Activated naive CD8-positive, alpha-beta T cell (primary cell): Measurements from ENCODE around the gene RNF149.
"Not testable (repeated sequence)": the region's sequence is repeated elsewhere in the genome, so short reads cannot be mapped to it uniquely, and the experiment has no call there.

Source experiments
- H3K27ac Mint-ChIP-seq: one replicate; pipeline ENCODE4 v1.8.0; 2021; ENCODE audit warnings: mixed read lengths
- H3K27me3 Mint-ChIP-seq: one replicate; pipeline ENCODE4 v1.8.0; 2021; ENCODE audit warnings: mixed read lengths
- H3K36me3 Mint-ChIP-seq: one replicate; pipeline ENCODE4 v1.8.0; 2021; ENCODE audit warnings: mixed read lengths
- H3K4me1 Mint-ChIP-seq: one replicate; pipeline ENCODE4 v1.8.0; 2021; ENCODE audit warnings: low read depth, mixed read lengths
- H3K4me3 Mint-ChIP-seq: one replicate; pipeline ENCODE4 v1.8.0; 2021; ENCODE audit warnings: mild to moderate bottlenecking, mixed read lengths
- H3K9me3 Mint-ChIP-seq: one replicate; pipeline ENCODE4 v1.8.0; 2021; ENCODE audit warnings: low read depth, mixed read lengths

The RNF149 gene, protein sequence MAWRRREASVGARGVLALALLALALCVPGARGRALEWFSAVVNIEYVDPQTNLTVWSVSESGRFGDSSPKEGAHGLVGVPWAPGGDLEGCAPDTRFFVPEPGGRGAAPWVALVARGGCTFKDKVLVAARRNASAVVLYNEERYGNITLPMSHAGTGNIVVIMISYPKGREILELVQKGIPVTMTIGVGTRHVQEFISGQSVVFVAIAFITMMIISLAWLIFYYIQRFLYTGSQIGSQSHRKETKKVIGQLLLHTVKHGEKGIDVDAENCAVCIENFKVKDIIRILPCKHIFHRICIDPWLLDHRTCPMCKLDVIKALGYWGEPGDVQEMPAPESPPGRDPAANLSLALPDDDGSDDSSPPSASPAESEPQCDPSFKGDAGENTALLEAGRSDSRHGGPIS

DNA sequence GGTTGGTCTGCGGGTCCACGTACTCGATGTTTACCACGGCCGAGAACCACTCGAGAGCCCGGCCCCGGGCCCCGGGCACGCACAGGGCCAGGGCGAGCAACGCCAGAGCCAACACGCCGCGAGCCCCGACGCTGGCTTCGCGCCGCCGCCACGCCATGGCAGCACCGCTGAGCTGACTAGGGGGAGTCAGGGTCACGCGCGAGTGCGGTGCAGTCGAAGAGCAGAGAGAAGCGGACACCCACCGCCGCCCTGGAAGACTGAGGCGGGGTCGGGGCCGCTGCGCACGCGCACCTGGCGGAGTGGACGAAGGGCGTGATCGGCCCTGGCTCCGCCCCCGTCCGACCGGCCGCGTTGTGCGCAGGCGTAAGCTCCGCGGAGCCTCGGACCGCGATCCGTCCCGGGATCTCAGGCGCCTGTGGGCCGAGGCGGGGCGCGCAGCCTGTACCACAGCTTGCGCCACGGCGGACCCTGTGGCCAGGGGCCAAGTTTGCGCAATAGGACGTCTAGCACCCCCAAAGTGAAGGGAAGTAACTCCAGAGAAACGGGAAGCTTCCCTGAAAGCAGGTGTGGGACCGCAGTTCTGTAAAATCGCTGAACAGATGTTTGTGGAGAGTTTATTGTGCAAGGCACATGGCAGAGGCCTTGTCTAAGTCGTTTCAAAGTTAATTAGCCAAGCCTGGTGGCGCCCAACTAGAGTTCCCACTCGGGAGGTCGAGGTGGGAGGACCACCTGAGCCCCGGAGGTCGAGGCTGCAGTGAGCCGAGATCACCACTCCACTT is at the start of gene RNF149:
TSS of gene RNF149 (minus strand) at position 270 of the 779 bp plus-strand sequence. CDS start at position 157, 113 bp downstream.
- Mint-ChIP-seq H3K4me1 (peaks cover 71% of the 10 kb centered on the region), H3K27me3 (no peaks in the 10 kb centered on the region), H3K36me3 (peaks cover 3% of the 10 kb centered on the region), H3K4me3 (peak within 1 kb of the TSS; percentile 92), H3K9me3 (no peaks in the 10 kb centered on the region), H3K27ac (peak within 1 kb of the TSS; percentile 96)

DNA sequence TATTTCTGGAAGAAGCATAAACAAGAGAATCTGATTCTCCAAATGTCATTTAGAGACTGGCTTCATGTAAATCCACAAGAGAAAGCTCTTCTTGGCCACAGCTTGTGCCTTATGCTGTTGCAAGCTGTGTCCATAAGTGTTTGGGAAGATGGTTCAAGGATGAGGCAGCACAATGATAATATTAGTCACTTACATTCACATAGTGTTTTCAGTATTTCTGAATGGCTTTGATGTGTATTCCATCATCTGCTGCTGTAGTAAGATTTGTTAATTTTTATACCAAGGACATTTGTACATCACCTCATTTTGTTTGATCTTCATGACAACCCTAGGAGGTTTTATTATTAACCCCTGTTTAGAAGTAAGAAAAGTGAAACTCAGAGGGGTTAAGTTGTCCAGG is 48.9 kb upstream of the RNF149 start:
- H3K27ac Mint-ChIP-seq = no peak overlapping the region
- no peak overlapping the region for H3K4me3 Mint-ChIP-seq
- no peaks in the 10 kb centered on the region for H3K9me3 Mint-ChIP-seq
- peaks cover 2% of the 10 kb centered on the region for H3K27me3 Mint-ChIP-seq
- no peaks in the 10 kb centered on the region for H3K36me3 Mint-ChIP-seq
- H3K4me1 Mint-ChIP-seq = peaks cover 18% of the 10 kb centered on the region

GRCh38 chr2:101356521-101356920 is 48.0 kb upstream of the RNF149 start:
- no peaks in the 10 kb centered on the region for H3K36me3 Mint-ChIP-seq
- no peak overlapping the region for H3K27ac Mint-ChIP-seq
- H3K27me3 Mint-ChIP-seq = peaks cover 2% of the 10 kb centered on the region
- H3K4me3 Mint-ChIP-seq = no peak overlapping the region
- H3K9me3 Mint-ChIP-seq = no peaks in the 10 kb centered on the region
- H3K4me1 Mint-ChIP-seq = peaks cover 10% of the 10 kb centered on the region

DNA sequence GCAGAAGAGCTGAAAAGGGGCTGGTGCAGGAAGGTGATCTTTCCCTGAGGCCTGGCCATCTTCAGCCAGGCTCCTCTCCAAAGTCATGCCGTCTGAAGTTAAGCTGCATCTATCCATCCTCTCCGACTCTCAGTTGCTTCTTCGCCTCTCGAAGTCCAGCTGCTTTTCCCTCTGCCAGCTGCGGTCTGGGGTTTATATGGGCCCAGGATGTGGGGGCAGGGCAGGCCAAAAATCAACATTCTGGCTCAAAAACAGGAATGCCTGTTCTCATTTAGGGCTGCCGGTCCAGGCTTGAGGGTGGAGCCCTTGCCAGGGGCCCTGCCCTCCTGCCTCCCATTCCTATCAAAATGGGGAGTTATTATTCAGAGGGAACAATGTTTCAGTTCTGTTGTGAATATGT is 47.6 kb upstream of the RNF149 start:
- peaks cover 2% of the 10 kb centered on the region for H3K27me3 Mint-ChIP-seq
- no peaks in the 10 kb centered on the region for H3K9me3 Mint-ChIP-seq
- H3K4me3 Mint-ChIP-seq = no peak overlapping the region
- no peaks in the 10 kb centered on the region for H3K36me3 Mint-ChIP-seq
- H3K27ac Mint-ChIP-seq = no peak overlapping the region
- H3K4me1 Mint-ChIP-seq = peaks cover 5% of the 10 kb centered on the region

DNA sequence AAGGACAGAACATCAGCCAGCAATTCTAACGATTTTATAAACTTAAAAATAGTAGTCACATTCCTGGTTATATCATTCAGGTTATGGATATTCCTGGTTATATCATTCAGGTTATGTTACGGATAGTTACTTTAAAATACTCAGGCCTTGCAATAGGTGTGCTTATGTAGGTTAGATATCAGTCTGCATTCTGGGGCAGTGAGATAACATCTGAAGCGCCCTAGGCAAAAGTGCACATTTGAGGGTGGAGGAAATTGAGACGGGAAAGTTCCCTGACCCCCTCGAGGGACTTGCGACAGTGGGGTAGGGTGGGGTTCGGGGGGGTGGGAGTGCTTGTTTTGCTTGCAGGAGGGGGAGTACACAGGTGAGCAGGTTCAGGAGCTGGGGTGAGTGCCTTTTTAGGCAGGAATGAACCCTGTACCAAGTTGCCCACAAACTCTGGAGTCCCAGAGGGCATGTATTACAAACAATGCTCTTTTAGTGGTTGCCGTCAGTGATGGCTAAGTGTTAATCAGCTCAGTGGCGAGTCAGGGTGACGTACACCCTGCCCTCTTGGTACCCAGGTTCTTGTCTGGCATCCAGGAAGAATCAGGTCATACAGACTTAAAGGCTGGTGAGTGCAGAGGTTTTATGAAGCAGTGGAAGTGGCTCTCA is 47.0 kb upstream of the RNF149 start:
- no peaks in the 10 kb centered on the region for H3K36me3 Mint-ChIP-seq
- H3K4me1 Mint-ChIP-seq = peaks cover 3% of the 10 kb centered on the region

DNA sequence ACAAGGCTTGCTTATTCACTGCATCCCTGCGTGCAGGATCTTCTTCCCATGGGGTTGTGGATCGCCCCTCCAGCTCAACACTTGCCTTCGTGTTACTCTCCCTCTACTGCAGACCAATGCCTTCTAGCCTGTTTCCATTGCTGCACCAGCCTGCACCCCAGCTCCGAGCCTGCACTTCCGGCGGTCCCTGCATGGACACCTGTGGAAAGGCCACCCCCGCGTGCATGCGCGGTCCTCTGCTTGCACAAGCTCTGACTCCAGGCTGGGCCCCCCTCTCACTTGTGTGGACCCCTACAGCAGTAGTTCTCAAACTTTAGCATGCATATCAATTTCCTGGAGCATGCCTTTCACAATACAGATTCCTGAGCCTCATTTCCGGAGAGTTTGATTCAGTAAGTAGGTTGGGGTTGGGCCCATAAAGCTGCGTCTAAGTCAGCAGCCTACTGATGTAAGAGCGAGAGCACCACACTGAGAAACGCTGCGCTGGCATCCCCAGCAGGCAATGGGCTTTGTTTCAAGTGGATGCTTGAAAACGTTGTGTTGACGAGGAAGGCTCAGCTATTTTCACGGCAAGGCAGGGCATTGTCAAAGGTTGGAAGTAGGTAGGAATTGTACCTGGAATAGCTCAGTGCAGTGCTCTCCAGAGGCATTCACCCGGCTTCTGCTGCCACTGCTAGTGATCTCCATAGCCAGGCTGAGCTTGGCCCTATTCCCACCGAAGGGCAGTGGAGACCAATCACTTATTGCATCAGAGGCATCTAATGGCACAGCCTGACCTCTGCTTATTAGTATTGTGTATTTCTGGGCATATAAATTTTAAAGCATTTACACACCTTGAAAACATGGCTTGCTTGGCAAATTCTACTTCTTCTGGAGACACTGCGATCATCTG is 46.2 kb upstream of the RNF149 start:
- H3K4me3 Mint-ChIP-seq = no peak overlapping the region
- H3K9me3 Mint-ChIP-seq = no peaks in the 10 kb centered on the region
- peaks cover 2% of the 10 kb centered on the region for H3K4me1 Mint-ChIP-seq
- H3K27ac Mint-ChIP-seq = no peak overlapping the region
- H3K36me3 Mint-ChIP-seq = no peaks in the 10 kb centered on the region
- peaks cover 2% of the 10 kb centered on the region for H3K27me3 Mint-ChIP-seq

More for the DNA sequence above, 47.0 kb upstream of the RNF149 start:
- H3K27ac Mint-ChIP-seq = no peak overlapping the region
- no peaks in the 10 kb centered on the region for H3K9me3 Mint-ChIP-seq
- H3K4me3 Mint-ChIP-seq = no peak overlapping the region
- peaks cover 2% of the 10 kb centered on the region for H3K27me3 Mint-ChIP-seq

DNA sequence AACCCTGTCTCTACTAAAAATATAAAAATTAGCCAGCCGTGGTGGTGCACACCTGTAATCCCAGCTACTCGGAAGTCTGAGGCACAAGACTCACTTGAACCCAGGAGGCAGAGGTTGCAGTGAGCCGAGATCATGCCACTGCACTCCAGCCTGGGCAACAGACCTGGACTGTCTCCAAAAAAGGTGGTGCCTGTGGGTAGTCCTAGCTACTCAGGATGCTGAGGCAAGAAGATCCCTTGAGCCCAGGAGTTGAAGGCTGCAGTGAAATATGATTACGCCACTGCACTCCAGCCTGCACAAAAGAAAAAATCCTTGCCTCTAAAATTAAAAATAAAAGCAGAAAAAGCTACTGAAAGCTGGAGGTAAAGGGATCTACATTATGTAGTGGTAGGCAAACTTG is 44.1 kb upstream of the RNF149 start:
- not testable (repeated sequence) for H3K27me3 Mint-ChIP-seq, H3K9me3 Mint-ChIP-seq, H3K4me3 Mint-ChIP-seq, H3K27ac Mint-ChIP-seq, H3K36me3 Mint-ChIP-seq, H3K4me1 Mint-ChIP-seq

DNA sequence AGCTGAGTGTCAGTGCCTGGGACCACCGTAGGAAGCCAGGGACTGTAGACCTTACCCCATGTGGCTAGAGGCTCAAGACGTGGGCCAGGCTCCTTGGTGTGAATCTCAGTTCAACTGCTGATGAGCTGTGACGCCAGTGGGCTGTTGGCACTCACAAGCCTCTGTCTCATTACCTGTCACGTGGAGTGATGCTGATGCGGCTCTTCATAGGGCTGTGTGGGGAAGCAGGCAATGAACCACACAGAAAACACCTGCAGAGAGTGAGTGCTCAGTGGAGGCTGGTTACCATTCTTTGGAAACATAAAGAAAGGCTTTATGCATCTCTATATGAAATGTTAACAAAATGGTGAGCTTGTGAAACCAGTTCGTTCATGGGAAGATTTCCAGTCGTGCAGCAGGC is 42.7 kb upstream of the RNF149 start:
- Mint-ChIP-seq H3K4me3 (no peak overlapping the region), H3K27me3 (peaks cover 2% of the 10 kb centered on the region), H3K4me1 (peaks cover 2% of the 10 kb centered on the region), H3K9me3 (no peaks in the 10 kb centered on the region), H3K36me3 (no peaks in the 10 kb centered on the region), H3K27ac (no peak overlapping the region)

- Mint-ChIP-seq H3K27me3 (no peaks in the 10 kb centered on the region), H3K9me3 (no peaks in the 10 kb centered on the region), H3K27ac (no peak overlapping the region), H3K4me3 (no peak overlapping the region), H3K4me1 (peaks cover 2% of the 10 kb centered on the region), H3K36me3 (no peaks in the 10 kb centered on the region)
These were observed 41.6 kb upstream of the RNF149 start for GRCh38 chr2:101349893-101350662.

- peaks cover 2% of the 10 kb centered on the region for H3K4me1 Mint-ChIP-seq
- H3K27ac Mint-ChIP-seq = no peak overlapping the region
- no peaks in the 10 kb centered on the region for H3K9me3 Mint-ChIP-seq
- no peak overlapping the region for H3K4me3 Mint-ChIP-seq
- no peaks in the 10 kb centered on the region for H3K36me3 Mint-ChIP-seq
- no peaks in the 10 kb centered on the region for H3K27me3 Mint-ChIP-seq
These were observed 40.4 kb upstream of the RNF149 start for GRCh38 chr2:101348883-101349282.

- Mint-ChIP-seq H3K27me3 (no peaks in the 10 kb centered on the region), H3K27ac (no peak overlapping the region), H3K4me1 (peaks cover 9% of the 10 kb centered on the region), H3K9me3 (no peaks in the 10 kb centered on the region), H3K4me3 (no peak overlapping the region), H3K36me3 (no peaks in the 10 kb centered on the region)
These were observed 38.4 kb upstream of the RNF149 start for GRCh38 chr2:101346909-101347308.

GRCh38 chr2:101344137-101344536 is 35.6 kb upstream of the RNF149 start:
- no peaks in the 10 kb centered on the region for H3K36me3 Mint-ChIP-seq
- H3K27ac Mint-ChIP-seq = no peak overlapping the region
- peaks cover 23% of the 10 kb centered on the region for H3K4me1 Mint-ChIP-seq
- no peaks in the 10 kb centered on the region for H3K9me3 Mint-ChIP-seq
- no peaks in the 10 kb centered on the region for H3K27me3 Mint-ChIP-seq
- peak overlapping the region; percentile 20 for H3K4me3 Mint-ChIP-seq

DNA sequence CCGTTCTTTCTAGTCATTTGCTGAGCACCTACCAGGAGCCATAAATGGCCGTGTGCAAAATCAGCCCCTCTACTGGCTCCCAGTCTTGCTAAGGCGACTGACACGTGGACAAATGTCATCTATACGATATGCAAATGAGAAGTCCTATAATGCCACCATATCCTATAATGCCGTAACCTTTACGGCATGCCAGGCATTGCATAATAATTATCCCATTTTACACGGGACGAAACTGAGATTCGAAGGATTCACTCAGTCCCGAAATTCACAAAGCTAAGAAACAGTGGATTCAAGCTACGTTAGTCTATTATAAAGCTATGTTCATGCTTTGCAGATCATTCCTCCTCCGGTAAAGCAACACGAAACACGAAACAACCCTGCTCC is 34.1 kb upstream of the RNF149 start:
- Mint-ChIP-seq H3K4me3 (no peak overlapping the region), H3K36me3 (no peaks in the 10 kb centered on the region), H3K27ac (no peak overlapping the region), H3K27me3 (no peaks in the 10 kb centered on the region), H3K9me3 (no peaks in the 10 kb centered on the region), H3K4me1 (peaks cover 23% of the 10 kb centered on the region)
